HEK293T (cell line): ENCODE data around the gene B4GALT5.

Experiments
- NFRKB ChIP-seq: fragments of 450-650 bp; IDR thresholded peaks from 2 replicates; pipeline ENCODE4 v1.6.1; 2016; ENCODE audit warnings: mild to moderate bottlenecking, moderate library complexity
- PKNOX1 ChIP-seq: fragments of 450-650 bp; IDR thresholded peaks from 2 replicates; pipeline ENCODE4 v1.6.1; 2016
- SP1 ChIP-seq: fragments of 450-650 bp; IDR thresholded peaks from 2 replicates; pipeline ENCODE4 v1.6.1; 2017

GRCh38 chr20:49666911-49667310, 46.8 kb downstream of the B4GALT5 start:
- no peak for TF ChIP-seq SP1
- no peak for TF ChIP-seq PKNOX1
- TF ChIP-seq NFRKB = no peak
